ENCODE measurements around the gene IFNA17. TPM values are rescaled to one million over a fixed set of nuclear protein-coding genes. Genes with fewer than 3 reads are reported as not detected.

The IFNA17 gene
- total RNA-seq = not detected in 2 replicates

GRCh38 chr9:21228122-21228521, at the start of gene IFNA17:
IFNA17 (minus strand) TSS chr9:21228222; CDS start chr9:21228173, 49 bp downstream.

GRCh38 chr9:21239911-21240310, 11.9 kb upstream of the IFNA17 start, which contains the start of gene IFNA14:
IFNA14 (minus strand) TSS chr9:21240005; CDS start chr9:21239935, 70 bp downstream.

GRCh38 chr9:21217211-21217610, 10.8 kb downstream of the IFNA17 start, which contains the start of gene IFNA16:
IFNA16 (minus strand) TSS chr9:21217311; CDS start chr9:21217305, 6 bp downstream.

GRCh38 chr9:21207043-21207442, 21.0 kb downstream of the IFNA17 start, which contains the start of gene IFNA10:
IFNA10 (minus strand) TSS chr9:21207143; CDS start chr9:21207097, 46 bp downstream.

GRCh38 chr9:21202105-21202504, 25.9 kb downstream of the IFNA17 start, which contains the start of gene IFNA7:
IFNA7 (minus strand) TSS chr9:21202205; CDS start chr9:21202165, 40 bp downstream.

GRCh38 chr9:21187487-21187886, 40.5 kb downstream of the IFNA17 start, which contains the start of gene IFNA4:
IFNA4 (minus strand) TSS chr9:21187587; CDS start chr9:21187531, 56 bp downstream.

Other genes starting within 250 kb of the IFNA17 start
- gene HACD4, start 196.6 kb downstream of the IFNA17 start, total RNA-seq = 2.3 and 5.3 TPM in 2 replicates
- gene IFNB1, start 150.3 kb downstream of the IFNA17 start, total RNA-seq = not detected in 2 replicates
- gene IFNW1, start 86.4 kb downstream of the IFNA17 start, total RNA-seq = not detected in 2 replicates
- gene IFNA21, start 61.6 kb downstream of the IFNA17 start, total RNA-seq = not detected in 2 replicates
- not detected in 2 replicates for gene IFNA4, start 40.6 kb downstream of the IFNA17 start, total RNA-seq
- not detected in 2 replicates for gene IFNA7, start 26.0 kb downstream of the IFNA17 start, total RNA-seq
- not detected in 2 replicates for gene IFNA10, start 21.1 kb downstream of the IFNA17 start, total RNA-seq
- not detected in 2 replicates for gene IFNA16, start 10.9 kb downstream of the IFNA17 start, total RNA-seq
- gene IFNA14, start 11.8 kb upstream of the IFNA17 start, total RNA-seq = not detected in 2 replicates
- not detected in 2 replicates for gene IFNA5, start 77.1 kb upstream of the IFNA17 start, total RNA-seq
- gene KLHL9, start 107.2 kb upstream of the IFNA17 start, total RNA-seq = 22.7 and 24.3 TPM in 2 replicates
- gene IFNA6, start 122.7 kb upstream of the IFNA17 start, total RNA-seq = not detected in 2 replicates
- not detected in 2 replicates for gene IFNA13, start 139.8 kb upstream of the IFNA17 start, total RNA-seq
- not detected in 2 replicates for gene IFNA2, start 157.2 kb upstream of the IFNA17 start, total RNA-seq
- gene IFNA8, start 180.9 kb upstream of the IFNA17 start, total RNA-seq = not detected in 2 replicates
- gene IFNA1, start 212.2 kb upstream of the IFNA17 start, total RNA-seq = not detected in 2 replicates

Data from tracheal epithelial cell (primary cell).